Stomach smooth muscle (tissue), 2 donors: ENCODE measurements around the gene HSD17B8.

Experiments used
- H3K27ac ChIP-seq: one replicate; pipeline ENCODE4 v1.7.0; 2013; ENCODE audit warnings: mild to moderate bottlenecking, low read length, inconsistent platforms
- H3K27me3 ChIP-seq, 2 donors: one replicate each; pipeline ENCODE4 v1.7.0; 2013; ENCODE audit warnings: low read length in 2 of 2; ENCODE audit not compliant: insufficient read depth in 2 of 2, control insufficient read depth in 1 of 2
- H3K36me3 ChIP-seq, 2 donors: one replicate each; pipeline ENCODE4 v1.7.0; 2013; ENCODE audit warnings: low read length in 2 of 2; ENCODE audit not compliant: control insufficient read depth in 2 of 2, insufficient read depth in 2 of 2
- H3K4me1 ChIP-seq: one replicate; pipeline ENCODE4 v1.7.0; 2013; ENCODE audit warnings: low read length; ENCODE audit not compliant: control insufficient read depth, insufficient read depth
- H3K4me3 ChIP-seq, 2 donors: one replicate each; pipeline ENCODE4 v1.7.0; 2013; ENCODE audit warnings: low read length in 2 of 2
- H3K9ac ChIP-seq, 2 donors: one replicate each; pipeline ENCODE4 v1.7.0; 2013; ENCODE audit warnings: low read length in 2 of 2, mild to moderate bottlenecking in 1 of 2
- H3K9me3 ChIP-seq, 2 donors: one replicate each; pipeline ENCODE4 v1.7.0; 2013; ENCODE audit warnings: low read length in 2 of 2; ENCODE audit not compliant: control insufficient read depth in 2 of 2
- donor health status: healthy.
- donor health status: Pancreatic carcinoma.

HSD17B8 gene

DNA sequence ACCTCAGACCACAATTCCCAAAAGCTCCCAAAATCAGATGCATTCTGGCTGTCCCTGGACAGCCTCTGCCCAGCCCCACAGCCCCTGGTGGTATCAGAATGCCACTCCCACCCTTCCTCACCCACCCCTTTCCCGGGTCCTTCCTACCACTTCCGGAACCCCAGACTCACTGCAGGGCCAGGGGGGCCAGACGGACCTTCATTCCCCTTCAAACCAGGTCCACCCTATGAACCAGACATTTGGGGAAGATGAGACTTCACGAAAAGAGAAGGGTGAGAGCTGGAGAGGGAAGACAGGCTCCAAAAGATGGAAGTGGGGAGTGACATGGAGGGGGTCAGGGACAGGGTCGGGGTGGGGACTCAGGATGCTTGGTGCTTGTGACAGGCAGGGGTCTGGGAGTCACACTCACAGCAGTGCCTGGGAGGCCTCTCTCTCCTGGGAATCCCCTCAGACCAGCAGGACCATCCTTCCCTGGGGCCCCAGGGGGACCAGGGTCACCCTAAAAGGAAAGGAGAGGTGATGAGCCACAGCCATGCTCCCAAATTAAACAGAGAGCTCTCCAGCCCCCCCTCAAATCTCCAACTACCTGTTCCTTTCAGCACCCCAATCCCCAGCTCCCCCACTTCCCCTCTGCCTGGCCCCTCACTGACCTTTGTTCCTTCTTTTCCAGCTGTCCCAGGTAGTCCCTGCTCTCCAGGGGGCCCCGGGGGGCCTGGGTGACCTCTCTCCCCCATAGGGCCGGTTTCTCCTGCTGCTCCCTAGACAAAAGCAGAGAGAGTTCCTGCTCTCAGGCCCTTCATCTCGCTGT lies 32.4 kb upstream of the HSD17B8 start:
- H3K27ac ChIP-seq: no peak overlapping the region
- H3K9me3 ChIP-seq: no peaks in the 10 kb centered on the region
- H3K4me1 ChIP-seq: no peaks in the 10 kb centered on the region
- H3K4me3 ChIP-seq: no peak overlapping the region
- H3K36me3 ChIP-seq: no peaks in the 10 kb centered on the region
- H3K27me3 ChIP-seq: no peaks in the 10 kb centered on the region
- H3K9ac ChIP-seq: no peak overlapping the region

- Histone ChIP-seq H3K36me3 (no peaks in the 10 kb centered on the region), H3K9me3 (no peaks in the 10 kb centered on the region), H3K9ac (no peak overlapping the region), H3K4me1 (no peaks in the 10 kb centered on the region), H3K27ac (no peak overlapping the region), H3K27me3 (no peaks in the 10 kb centered on the region), H3K4me3 (no peak overlapping the region)
These were observed 31.5 kb upstream of the HSD17B8 start for GRCh38 chr6:33172688-33173534.

- H3K4me1 ChIP-seq: no peaks in the 10 kb centered on the region
- no peak overlapping the region for H3K4me3 ChIP-seq
- no peak overlapping the region for H3K9ac ChIP-seq
- H3K27ac ChIP-seq: no peak overlapping the region
- no peaks in the 10 kb centered on the region for H3K27me3 ChIP-seq
- H3K36me3 ChIP-seq: no peaks in the 10 kb centered on the region
- H3K9me3 ChIP-seq: no peaks in the 10 kb centered on the region
These were observed 30.8 kb upstream of the HSD17B8 start for GRCh38 chr6:33173535-33174180.

DNA sequence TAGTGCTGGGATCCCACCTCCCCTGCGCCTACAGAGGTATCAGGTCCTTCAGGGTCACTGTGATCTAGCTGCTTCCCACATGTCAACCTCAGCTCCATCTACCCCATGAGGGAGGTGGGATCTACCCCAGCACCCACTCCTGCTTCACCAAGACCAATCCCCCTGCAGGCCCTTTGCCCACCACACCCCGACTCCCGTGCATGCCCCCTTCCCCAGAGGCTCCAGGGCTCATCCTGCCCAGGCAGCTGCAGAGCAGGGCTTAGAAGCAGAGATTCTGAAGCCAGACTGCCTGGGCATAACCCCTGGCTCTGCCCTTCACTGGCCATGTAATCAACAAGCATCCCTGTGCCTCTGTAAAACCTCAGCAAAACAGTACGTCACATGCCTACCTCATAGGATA lies 29.7 kb upstream of the HSD17B8 start:
- H3K9ac ChIP-seq: no peak overlapping the region
- H3K9me3 ChIP-seq: no peaks in the 10 kb centered on the region
- no peak overlapping the region for H3K4me3 ChIP-seq
- no peak overlapping the region for H3K27ac ChIP-seq
- no peaks in the 10 kb centered on the region for H3K36me3 ChIP-seq
- H3K4me1 ChIP-seq: no peaks in the 10 kb centered on the region
- H3K27me3 ChIP-seq: no peaks in the 10 kb centered on the region

DNA sequence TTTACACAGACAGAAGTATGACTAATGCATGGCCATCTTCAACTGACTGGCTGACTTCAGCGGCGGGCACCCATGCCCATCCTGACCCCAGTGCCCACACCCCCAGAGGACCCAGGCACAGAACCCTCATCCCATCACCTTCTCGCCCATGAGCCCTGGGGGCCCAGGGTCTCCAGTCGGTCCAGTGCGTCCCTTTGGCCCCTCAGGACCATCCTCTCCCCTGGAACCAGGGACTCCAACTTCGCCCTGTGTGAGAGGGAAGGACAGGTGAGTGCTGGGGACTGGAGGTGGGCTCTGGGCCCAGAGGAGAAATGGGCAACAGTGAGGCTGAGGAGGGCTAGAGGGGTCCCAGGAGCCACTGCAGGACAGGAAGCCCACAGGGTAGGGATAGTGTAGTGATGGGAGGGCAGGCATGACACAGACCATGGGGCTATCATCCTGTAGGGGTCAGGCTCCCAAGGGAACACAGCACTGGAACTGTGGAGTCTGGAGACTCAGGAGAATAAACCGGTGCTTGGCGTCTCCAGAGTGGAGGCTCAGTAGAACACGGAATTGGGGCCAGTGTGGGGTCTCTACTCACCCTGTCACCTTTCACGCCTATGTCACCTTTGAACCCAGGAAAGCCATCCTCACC lies 28.9 kb upstream of the HSD17B8 start:
- Histone ChIP-seq H3K36me3 (no peaks in the 10 kb centered on the region), H3K4me3 (no peak overlapping the region), H3K27me3 (no peaks in the 10 kb centered on the region), H3K4me1 (no peaks in the 10 kb centered on the region), H3K9ac (no peak overlapping the region), H3K9me3 (no peaks in the 10 kb centered on the region), H3K27ac (no peak overlapping the region)

- H3K27ac ChIP-seq: no peak overlapping the region
- H3K27me3 ChIP-seq: no peaks in the 10 kb centered on the region
- no peak overlapping the region for H3K4me3 ChIP-seq
- H3K9me3 ChIP-seq: no peaks in the 10 kb centered on the region
- H3K9ac ChIP-seq: no peak overlapping the region
- no peaks in the 10 kb centered on the region for H3K4me1 ChIP-seq
- no peaks in the 10 kb centered on the region for H3K36me3 ChIP-seq
These were observed 27.5 kb upstream of the HSD17B8 start for GRCh38 chr6:33176906-33177305.

GRCh38 chr6:33177552-33178446 lies 26.7 kb upstream of the HSD17B8 start:
- Histone ChIP-seq H3K9ac (no peak overlapping the region), H3K9me3 (no peaks in the 10 kb centered on the region), H3K36me3 (no peaks in the 10 kb centered on the region), H3K4me1 (no peaks in the 10 kb centered on the region), H3K27ac (no peak overlapping the region), H3K27me3 (no peaks in the 10 kb centered on the region), H3K4me3 (no peak overlapping the region)

DNA sequence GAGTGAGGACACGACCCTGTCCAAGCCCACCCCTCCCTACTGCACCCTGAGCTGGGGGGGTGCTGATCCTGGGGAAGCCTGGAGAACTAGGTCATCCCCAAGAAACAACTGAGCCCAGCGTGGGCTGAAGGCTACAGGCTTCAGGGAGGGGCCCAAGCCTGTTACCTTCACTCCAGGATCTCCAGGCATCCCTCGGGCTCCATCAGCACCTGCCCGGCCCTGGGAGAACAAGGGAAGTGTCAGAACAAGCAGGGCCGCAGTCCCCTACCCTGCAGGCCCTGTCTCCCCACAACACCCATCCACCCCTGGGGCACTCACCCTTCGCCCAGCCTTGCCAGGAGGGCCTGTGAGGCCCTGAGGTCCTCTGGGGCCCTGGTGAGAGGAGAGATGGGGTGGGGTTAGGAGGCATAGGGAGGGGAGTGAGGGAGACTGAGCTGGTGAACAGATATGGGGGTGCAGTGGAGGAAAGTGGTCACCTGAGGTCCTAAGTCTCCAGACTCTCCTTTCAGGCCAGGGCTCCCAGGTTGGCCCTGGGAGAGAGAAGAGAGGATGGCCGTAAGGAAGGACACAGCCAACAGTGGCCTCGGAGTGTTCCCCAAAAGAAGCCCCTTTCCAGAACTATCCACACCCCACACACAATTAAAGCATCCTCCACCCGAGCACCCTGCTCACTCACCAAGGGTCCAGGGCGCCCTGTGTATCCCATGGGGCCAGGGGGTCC lies 25.5 kb upstream of the HSD17B8 start:
- no peak overlapping the region for H3K9ac ChIP-seq
- H3K4me3 ChIP-seq: no peak overlapping the region
- H3K4me1 ChIP-seq: no peaks in the 10 kb centered on the region
- H3K27ac ChIP-seq: no peak overlapping the region
- no peaks in the 10 kb centered on the region for H3K9me3 ChIP-seq
- H3K36me3 ChIP-seq: no peaks in the 10 kb centered on the region
- no peaks in the 10 kb centered on the region for H3K27me3 ChIP-seq

DNA sequence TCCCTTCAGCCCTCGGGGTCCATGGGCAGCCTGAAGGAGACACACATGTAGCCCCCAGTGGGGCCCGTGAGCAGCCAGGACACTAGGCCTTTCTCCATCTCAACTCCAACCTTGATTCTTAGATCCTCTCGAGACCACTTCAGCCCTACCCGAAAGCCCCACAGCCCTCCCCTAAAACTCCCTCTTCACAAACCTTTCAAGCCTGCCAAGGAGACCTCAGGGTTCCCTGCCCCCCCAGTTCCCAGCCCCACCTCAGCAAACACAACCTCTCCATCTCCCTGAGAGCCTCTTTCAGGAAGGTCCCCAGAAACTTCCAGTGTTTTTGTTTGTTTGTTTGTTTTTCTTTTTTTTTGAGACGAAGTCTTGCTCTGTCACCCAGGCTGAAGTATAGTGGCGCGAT lies 23.3 kb upstream of the HSD17B8 start:
- H3K4me1 ChIP-seq: no peaks in the 10 kb centered on the region
- H3K9me3 ChIP-seq: no peaks in the 10 kb centered on the region
- H3K27me3 ChIP-seq: peaks cover 0 to 5% of the 10 kb centered on the region in 2 donors
- H3K4me3 ChIP-seq: no peak overlapping the region
- H3K27ac ChIP-seq: no peak overlapping the region
- no peak overlapping the region for H3K9ac ChIP-seq
- H3K36me3 ChIP-seq: no peaks in the 10 kb centered on the region
